Keratinocyte (primary cell): ENCODE data around the gene CD28. TPM values are rescaled to one million over a fixed set of nuclear protein-coding genes. Genes with fewer than 3 reads are reported as not detected.

Source experiments
- DNase-seq: peaks from one replicate; pipeline ENCODE4 v3.0.0-alpha.2; 2011; ENCODE audit warnings: low read depth, missing footprints, low spot score
- FAIRE-seq: peaks from 2 replicates; lab custom pipeline; 2011; peaks lifted over from hg19 to GRCh38; lab: Jason Lieb, UNC
- H2AFZ ChIP-seq: 2 replicates; pipeline ENCODE4 v1.6.0; 2012; ENCODE audit warnings: low read length, control low read depth, inconsistent platforms; ENCODE audit not compliant: control insufficient read depth
- H3K27ac ChIP-seq: 2 replicates; pipeline ENCODE4 v1.5.1; 2011; ENCODE audit warnings: low read length; ENCODE audit not compliant: control insufficient read depth, insufficient read depth
- H3K27me3 ChIP-seq: 3 replicates; pipeline ENCODE4 v1.6.0; 2011; ENCODE audit warnings: low read length; ENCODE audit not compliant: control insufficient read depth, insufficient read depth; ENCODE audit errors: extremely low read depth
- H3K36me3 ChIP-seq, 2 experiments: 2 replicates in 1 of 2; 3 replicates in 1 of 2; pipeline ENCODE4 v1.5.1; 2011; ENCODE audit warnings: low read length in 2 of 2, mild to moderate bottlenecking in 1 of 2; ENCODE audit not compliant: control insufficient read depth in 2 of 2, insufficient read depth in 2 of 2; ENCODE audit errors: extremely low read depth in 1 of 2
- H3K4me1 ChIP-seq: 3 replicates; pipeline ENCODE4 v1.5.1; 2011; ENCODE audit warnings: low read length; ENCODE audit not compliant: control insufficient read depth, insufficient read depth; ENCODE audit errors: extremely low read depth
- H3K4me2 ChIP-seq: 3 replicates; pipeline ENCODE4 v1.6.0; 2011; ENCODE audit warnings: low read depth, low read length; ENCODE audit not compliant: control insufficient read depth, insufficient read depth; ENCODE audit errors: extremely low read depth
- H3K4me3 ChIP-seq, 3 experiments: fragments of 200-600 bp in 1 of 3; sonication (generic) in 1 of 3; 2 replicates in 2 of 3; 3 replicates in 1 of 3; pipeline ENCODE4 v1.5.1; 2011 to 2016; ENCODE audit warnings: low read length in 3 of 3, mild to moderate bottlenecking in 3 of 3, control low read depth in 2 of 3, inconsistent platforms in 1 of 3, low read depth in 1 of 3, mixed read lengths in 1 of 3, mixed run types in 1 of 3, moderate library complexity in 1 of 3; ENCODE audit not compliant: control insufficient read depth in 2 of 3, insufficient read depth in 2 of 3; ENCODE audit errors: extremely low read depth in 1 of 3
- H3K79me2 ChIP-seq: 2 replicates; pipeline ENCODE4 v1.6.0; 2012; ENCODE audit warnings: low read length; ENCODE audit not compliant: control insufficient read depth, insufficient read depth
- H3K9ac ChIP-seq: 3 replicates; pipeline ENCODE4 v1.6.0; 2011; ENCODE audit warnings: low read length; ENCODE audit not compliant: control insufficient read depth, insufficient read depth; ENCODE audit errors: extremely low read depth
- H3K9me1 ChIP-seq: 3 replicates; pipeline ENCODE4 v1.6.0; 2011; ENCODE audit warnings: low read length; ENCODE audit not compliant: control insufficient read depth, insufficient read depth; ENCODE audit errors: extremely low read depth
- H3K9me3 ChIP-seq: 2 replicates; pipeline ENCODE4 v1.5.1; 2012; ENCODE audit warnings: low read depth, low read length; ENCODE audit not compliant: control insufficient read depth
- H4K20me1 ChIP-seq: 3 replicates; pipeline ENCODE4 v1.6.0; 2011; ENCODE audit warnings: low read length; ENCODE audit not compliant: control insufficient read depth, insufficient read depth; ENCODE audit errors: extremely low read depth
- EZH2 ChIP-seq: IDR thresholded peaks from one replicate; pipeline ENCODE4 v1.6.1; 2012; ENCODE audit warnings: inconsistent platforms, mild to moderate bottlenecking, low read length, moderate library complexity
- dilution Hi-C: fragments of 300-500 bp; cut with MboI; formaldehyde crosslinking; loops from one replicate; pipeline ENCODE4 v1.7.0; 2020; ENCODE audit warnings: low sequenced_read_pairs; ENCODE audit not compliant: extremely low pct_ligation_motif_present
- polyA plus RNA-seq, 5 experiments: library from polyadenylated mRNA; depleted of rRNA in 3 of 5; stranded (reverse) in 3 of 5; stranded (forward) in 1 of 5; unstranded in 1 of 5; fragments of >200 nt; gene quantifications; 1 replicate in 1 of 5; 2 replicates in 3 of 5; 3 replicates in 1 of 5; pipeline versions ENCODE4 v1.2.1 to v1.2.3, GENCODE V29; 2011 to 2012; ENCODE audit warnings: missing spikeins in 2 of 5, low read depth in 1 of 5, low replicate concordance in 1 of 5
- TF ChIP-seq, protein P1 (sequence below), 3 experiments: IDR thresholded peaks in 1 of 3; conservative IDR thresholded peaks in 1 of 3; optimal IDR thresholded peaks in 1 of 3; 2 replicates in 2 of 3; 3 replicates in 1 of 3; pipeline versions ENCODE3 to v1.5.1; 2011; ENCODE audit warnings: low read length in 3 of 3, mild to moderate bottlenecking in 3 of 3, moderate library complexity in 2 of 3, control low read depth in 1 of 3, inconsistent platforms in 1 of 3; ENCODE audit not compliant: insufficient read depth in 2 of 3; ENCODE audit errors: extremely low read depth in 1 of 3

The CD28 gene
- polyA plus RNA-seq, 1 donor (not counting 4 experiments of a cell fraction or from before 2014, with no cell fraction given) = 0.01 TPM

DNA sequence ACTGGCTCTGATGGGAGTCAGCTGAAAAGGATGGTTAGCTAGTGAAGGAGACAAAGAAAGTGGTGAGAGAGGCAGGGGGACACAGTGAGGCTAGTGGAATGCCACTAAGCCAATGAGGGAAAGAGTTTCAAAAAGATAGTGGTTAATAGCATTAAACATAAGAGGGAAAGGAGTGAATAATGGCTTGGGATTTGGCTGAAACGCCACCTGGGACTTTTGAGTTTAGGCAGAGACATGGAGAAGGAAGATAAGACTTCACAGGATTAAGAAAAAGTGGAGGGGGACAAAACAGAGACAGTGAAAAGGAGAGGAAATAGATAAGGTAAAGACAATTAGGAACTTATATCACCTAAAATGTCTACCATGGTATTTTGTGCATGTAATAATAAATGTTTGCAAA, 6.9 kb downstream of the CD28 start:
- H3K9me1 ChIP-seq = no peaks in the 10 kb centered on the region
- no peaks in the 10 kb centered on the region for H3K36me3 ChIP-seq
- no peak overlapping the region for H2AFZ ChIP-seq
- dilution Hi-C loops = no loop called here
- H3K4me2 ChIP-seq = no peak overlapping the region
- DNase-seq = no peak
- no peak overlapping the region for H3K4me3 ChIP-seq
- H3K27ac ChIP-seq = no peak overlapping the region
- H3K79me2 ChIP-seq = no peaks in the 10 kb centered on the region
- no peak overlapping the region for H3K9ac ChIP-seq
- no peaks in the 10 kb centered on the region for H3K27me3 ChIP-seq
- no peak for FAIRE-seq
- H3K4me1 ChIP-seq = no peaks in the 10 kb centered on the region
- H4K20me1 ChIP-seq = no peaks in the 10 kb centered on the region
- H3K9me3 ChIP-seq = no peaks in the 10 kb centered on the region
- TF ChIP-seq, protein P1, sequence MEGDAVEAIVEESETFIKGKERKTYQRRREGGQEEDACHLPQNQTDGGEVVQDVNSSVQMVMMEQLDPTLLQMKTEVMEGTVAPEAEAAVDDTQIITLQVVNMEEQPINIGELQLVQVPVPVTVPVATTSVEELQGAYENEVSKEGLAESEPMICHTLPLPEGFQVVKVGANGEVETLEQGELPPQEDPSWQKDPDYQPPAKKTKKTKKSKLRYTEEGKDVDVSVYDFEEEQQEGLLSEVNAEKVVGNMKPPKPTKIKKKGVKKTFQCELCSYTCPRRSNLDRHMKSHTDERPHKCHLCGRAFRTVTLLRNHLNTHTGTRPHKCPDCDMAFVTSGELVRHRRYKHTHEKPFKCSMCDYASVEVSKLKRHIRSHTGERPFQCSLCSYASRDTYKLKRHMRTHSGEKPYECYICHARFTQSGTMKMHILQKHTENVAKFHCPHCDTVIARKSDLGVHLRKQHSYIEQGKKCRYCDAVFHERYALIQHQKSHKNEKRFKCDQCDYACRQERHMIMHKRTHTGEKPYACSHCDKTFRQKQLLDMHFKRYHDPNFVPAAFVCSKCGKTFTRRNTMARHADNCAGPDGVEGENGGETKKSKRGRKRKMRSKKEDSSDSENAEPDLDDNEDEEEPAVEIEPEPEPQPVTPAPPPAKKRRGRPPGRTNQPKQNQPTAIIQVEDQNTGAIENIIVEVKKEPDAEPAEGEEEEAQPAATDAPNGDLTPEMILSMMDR (optimal IDR thresholded peaks at IDR 0.05 in 1 of 3, IDR thresholded peaks at IDR 0.05 in 1 of 3, conservative IDR thresholded peaks at IDR 0.05 in 1 of 3; ENCODE audit: extremely low read depth in 1 of 3, insufficient read depth in 2 of 3, low read length in 3 of 3) = no peak
- no peak for TF ChIP-seq EZH2

DNA sequence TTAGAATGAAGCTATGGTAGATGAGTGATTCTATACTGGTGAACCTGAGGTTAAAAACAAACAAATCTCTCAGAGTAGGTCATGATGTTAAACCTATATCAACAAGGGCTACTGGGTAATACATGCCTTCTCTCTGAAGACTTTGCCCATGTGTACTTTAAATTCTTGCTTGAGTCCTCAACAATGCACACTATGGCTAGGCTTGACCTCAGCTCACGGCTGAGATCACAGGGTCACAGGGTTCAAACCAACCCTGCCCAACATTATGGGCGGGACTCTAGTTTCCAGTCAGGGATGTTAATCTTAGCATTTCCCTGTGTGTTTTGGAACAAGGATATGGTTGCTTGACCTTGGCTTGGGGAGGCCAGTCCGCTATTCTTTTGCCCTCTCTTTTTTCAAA, 7.7 kb downstream of the CD28 start:
- Histone ChIP-seq H3K79me2 (no peaks in the 10 kb centered on the region), H3K4me2 (no peak overlapping the region), H3K27ac (no peak overlapping the region), H3K9me1 (no peaks in the 10 kb centered on the region), H3K4me3 (no peak overlapping the region), H3K4me1 (no peaks in the 10 kb centered on the region), H3K27me3 (no peaks in the 10 kb centered on the region), H3K36me3 (no peaks in the 10 kb centered on the region), H2AFZ (no peak overlapping the region), H4K20me1 (no peaks in the 10 kb centered on the region), H3K9ac (no peak overlapping the region), H3K9me3 (no peaks in the 10 kb centered on the region)
- dilution Hi-C loops = no loop called here
- TF ChIP-seq, protein P1 (optimal IDR thresholded peaks at IDR 0.05 in 1 of 3, IDR thresholded peaks at IDR 0.05 in 1 of 3, conservative IDR thresholded peaks at IDR 0.05 in 1 of 3; ENCODE audit: extremely low read depth in 1 of 3, insufficient read depth in 2 of 3, low read length in 3 of 3) = no peak
- no peak for TF ChIP-seq EZH2
- FAIRE-seq = no peak
- no peak for DNase-seq
